Subcutaneous abdominal adipose tissue (tissue), 5 donors: ENCODE results near the gene MINDY4.

Experiments used
- H3K27ac ChIP-seq: one replicate; pipeline ENCODE4 v1.7.0; 2013; ENCODE audit warnings: low read depth, mild to moderate bottlenecking, inconsistent platforms, low read length, moderate library complexity
- H3K27me3 ChIP-seq, 5 donors: one replicate each; pipeline ENCODE4 v1.7.0; 2013; ENCODE audit warnings: low read length in 5 of 5, inconsistent platforms in 1 of 5; ENCODE audit not compliant: control insufficient read depth in 5 of 5, insufficient read depth in 4 of 5
- H3K36me3 ChIP-seq, 5 donors: one replicate each; pipeline ENCODE4 v1.7.0; 2013; ENCODE audit warnings: low read length in 5 of 5; ENCODE audit not compliant: control insufficient read depth in 5 of 5, insufficient read depth in 5 of 5
- H3K4me1 ChIP-seq, 5 donors: one replicate each; pipeline ENCODE4 v1.7.0; 2013; ENCODE audit warnings: low read length in 5 of 5, mild to moderate bottlenecking in 3 of 5, moderate library complexity in 1 of 5; ENCODE audit not compliant: control insufficient read depth in 5 of 5, insufficient read depth in 5 of 5
- H3K4me3 ChIP-seq, 5 donors: one replicate each; pipeline ENCODE4 v1.7.0; 2013; ENCODE audit warnings: low read length in 5 of 5, low read depth in 1 of 5
- H3K9ac ChIP-seq, 5 donors: one replicate each; pipeline ENCODE4 v1.7.0; 2013; ENCODE audit warnings: low read length in 5 of 5, mild to moderate bottlenecking in 4 of 5, moderate library complexity in 3 of 5
- H3K9me3 ChIP-seq, 5 donors: one replicate each; pipeline ENCODE4 v1.7.0; 2013; ENCODE audit warnings: low read length in 5 of 5; ENCODE audit not compliant: control insufficient read depth in 5 of 5
- donor health status: healthy.
- donor health status: healthy.
- donor health status: healthy.
- donor health status: healthy.
- donor health status: healthy.

The MINDY4 gene

DNA sequence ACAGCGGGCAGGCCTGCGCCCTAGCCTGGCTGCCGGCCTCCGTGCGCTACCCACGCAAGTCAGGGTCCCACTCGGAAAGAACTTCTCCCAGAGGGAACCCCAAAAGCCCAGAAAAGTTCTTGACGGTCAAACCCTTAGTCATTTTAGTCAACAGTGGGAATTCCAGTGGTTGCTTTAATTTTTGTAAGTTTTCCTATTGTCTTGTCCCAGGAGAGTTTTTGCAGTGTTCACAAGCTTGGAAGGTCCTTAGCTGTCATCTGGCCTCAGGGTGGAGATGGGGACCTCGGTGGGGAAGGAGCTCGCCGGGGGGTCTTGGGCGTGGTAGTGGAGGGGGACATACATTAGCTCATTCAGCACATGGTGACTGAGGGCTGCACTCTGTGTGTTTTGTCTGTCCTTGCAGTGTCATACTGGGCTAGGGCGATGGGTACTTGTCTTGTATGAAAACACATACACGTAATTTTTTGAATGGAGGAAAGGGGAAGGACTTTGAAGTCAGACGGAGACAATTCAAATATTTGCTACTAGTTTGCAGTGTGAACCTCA, 736 bp downstream of the MINDY4 start:
- no peaks in the 10 kb centered on the region for H3K27me3 ChIP-seq
- no peaks in the 10 kb centered on the region for H3K9me3 ChIP-seq
- peak overlapping the region; percentile 55 for H3K27ac ChIP-seq
- peaks cover 0 to 26% (median 14%) of the 10 kb centered on the region in 5 donors for H3K4me1 ChIP-seq
- no peaks in the 10 kb centered on the region for H3K36me3 ChIP-seq
- H3K4me3 ChIP-seq: peak overlapping the region; percentile 77 to 85 (median 84)
- peak overlapping the region; percentile 33 to 86 (median 81) for H3K9ac ChIP-seq

DNA sequence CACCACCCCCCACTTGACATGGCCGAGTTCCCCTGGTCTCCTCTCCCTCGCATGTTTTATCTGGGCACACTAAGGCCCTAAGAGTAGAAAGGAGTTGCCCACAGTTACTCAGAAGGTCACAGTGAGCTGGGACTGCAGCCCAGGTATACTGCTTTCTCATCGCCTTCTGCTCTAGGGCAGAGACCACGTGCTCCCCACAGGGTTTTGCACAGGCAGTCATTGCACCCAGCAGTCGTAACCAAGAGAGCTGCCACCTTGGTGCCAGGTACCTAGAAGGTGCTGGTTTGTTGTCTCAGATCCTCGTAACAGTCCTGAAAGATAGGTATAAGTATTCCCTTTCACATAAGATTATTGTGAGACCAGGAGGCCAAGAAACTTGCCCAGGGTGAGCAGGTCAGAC, 1.8 kb downstream of the MINDY4 start:
- Histone ChIP-seq H3K27me3 (no peaks in the 10 kb centered on the region), H3K4me1 (peaks cover 0 to 22% (median 10%) of the 10 kb centered on the region in 5 donors), H3K9ac (no peak overlapping the region), H3K9me3 (no peaks in the 10 kb centered on the region), H3K36me3 (no peaks in the 10 kb centered on the region), H3K27ac (no peak overlapping the region), H3K4me3 (no peak overlapping the region)

DNA sequence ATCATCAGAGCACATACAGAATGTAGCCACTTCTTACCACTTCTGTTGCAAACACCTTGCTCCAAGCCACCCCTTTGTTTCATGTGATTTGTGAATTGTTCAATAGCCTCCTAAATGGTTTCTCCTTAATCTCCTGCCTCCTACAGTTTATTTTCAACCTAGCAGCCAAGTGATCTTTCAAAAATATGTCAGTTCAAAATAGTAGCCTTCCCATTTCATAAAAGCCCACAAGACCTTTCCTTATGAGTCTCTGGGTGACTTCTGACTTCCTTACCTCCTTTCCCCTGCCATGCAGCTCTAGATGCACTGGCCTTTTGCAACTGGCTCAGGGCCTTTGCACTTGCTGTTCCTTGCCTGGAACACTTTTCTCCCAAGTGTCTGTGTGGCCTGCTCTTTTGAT, 4.8 kb downstream of the MINDY4 start:
- Histone ChIP-seq H3K36me3 (peaks cover 0 to 12% (median 5%) of the 10 kb centered on the region in 5 donors), H3K4me1 (peaks cover 0 to 22% (median 13%) of the 10 kb centered on the region in 5 donors), H3K4me3 (no peak overlapping the region), H3K27me3 (no peaks in the 10 kb centered on the region), H3K9me3 (no peaks in the 10 kb centered on the region), H3K9ac (no peak overlapping the region), H3K27ac (no peak overlapping the region)

DNA sequence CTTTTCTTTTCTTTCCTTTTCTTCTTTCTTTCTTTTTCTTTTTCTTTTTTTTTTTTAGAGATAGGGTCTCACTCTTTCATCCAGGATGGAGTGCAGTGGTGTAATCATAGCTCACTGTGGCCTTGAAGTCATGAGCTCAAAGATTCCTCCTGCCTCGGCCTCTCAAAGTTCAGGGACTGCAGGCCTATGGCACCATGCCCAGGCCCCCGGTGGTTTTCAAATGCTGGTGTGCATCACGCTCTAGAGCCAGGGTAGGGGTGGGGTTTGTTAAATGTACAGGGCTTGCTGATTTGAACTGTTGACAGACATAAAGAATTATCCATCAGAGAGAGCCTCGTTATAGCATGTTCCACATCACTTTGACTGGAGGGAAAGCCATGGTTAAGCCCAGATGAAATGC, 5.8 kb downstream of the MINDY4 start:
- Histone ChIP-seq H3K27me3 (no peaks in the 10 kb centered on the region), H3K4me1 (peaks cover 0 to 16% (median 11%) of the 10 kb centered on the region in 5 donors), H3K27ac (no peak overlapping the region), H3K36me3 (peaks cover 2 to 13% (median 6%) of the 10 kb centered on the region in 5 donors), H3K4me3 (no peak overlapping the region), H3K9ac (no peak overlapping the region), H3K9me3 (no peaks in the 10 kb centered on the region)

DNA sequence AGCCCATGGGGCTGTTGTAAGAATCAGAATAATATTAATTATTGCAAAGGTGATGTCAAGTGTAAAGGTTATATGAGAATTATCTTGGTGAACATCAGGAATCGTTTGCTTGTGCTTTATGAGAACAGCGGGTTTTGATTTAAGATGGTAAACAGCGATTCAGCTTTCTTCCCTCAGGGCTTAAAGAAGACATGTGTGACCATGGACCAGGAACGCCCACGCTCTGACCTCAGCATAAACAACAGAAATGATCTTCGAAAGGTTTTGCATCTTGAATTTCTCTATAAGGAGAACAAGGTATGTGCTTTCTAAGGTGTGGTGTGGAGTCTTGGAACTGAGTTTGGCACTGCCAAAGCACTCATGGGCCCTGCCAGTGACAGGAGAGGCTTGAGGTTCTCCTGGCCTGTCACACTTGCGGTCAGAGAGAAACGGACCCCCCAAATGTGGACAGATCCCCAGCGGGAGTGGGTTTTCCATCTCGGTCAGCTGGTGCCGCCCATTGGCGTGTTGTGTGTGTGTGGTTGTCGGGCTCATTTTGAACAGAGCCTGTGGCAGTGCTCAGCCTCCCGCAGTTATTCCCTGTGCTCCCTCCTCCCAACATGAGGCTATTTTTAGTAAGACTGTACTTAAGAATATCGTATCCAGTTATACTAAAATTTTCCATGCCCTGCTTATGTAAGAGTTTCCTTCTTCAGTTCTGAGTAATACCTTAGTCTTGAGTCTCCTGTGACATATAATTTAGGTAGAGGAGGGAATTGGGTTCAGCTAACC, 7.2 kb downstream of the MINDY4 start:
- Histone ChIP-seq H3K4me3 (no peak overlapping the region), H3K36me3 (peaks cover 12 to 26% (median 17%) of the 10 kb centered on the region in 5 donors), H3K9ac (no peak overlapping the region), H3K27ac (no peak overlapping the region), H3K27me3 (no peaks in the 10 kb centered on the region), H3K9me3 (no peaks in the 10 kb centered on the region), H3K4me1 (peaks cover 0 to 7% (median 5%) of the 10 kb centered on the region in 5 donors)

DNA sequence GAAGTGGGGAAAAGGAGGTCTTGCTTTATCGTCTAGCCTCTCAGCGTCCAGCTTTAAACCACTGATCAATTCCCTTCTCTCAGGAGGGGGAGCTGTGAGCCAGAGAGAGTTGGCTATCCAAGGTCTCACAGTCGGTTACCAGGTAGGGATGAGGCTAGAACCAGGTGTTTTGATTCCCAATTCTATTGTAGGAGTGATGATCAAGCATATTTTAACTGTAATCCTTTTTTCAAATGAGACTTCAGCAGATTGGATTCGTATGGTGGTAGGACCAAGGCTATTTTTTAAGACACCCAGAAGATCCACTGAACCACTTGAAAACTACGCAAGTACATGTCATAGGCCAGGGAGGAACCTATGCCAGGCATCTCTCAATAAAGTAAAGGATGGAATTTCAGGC, 8.4 kb downstream of the MINDY4 start:
- Histone ChIP-seq H3K4me3 (no peak overlapping the region), H3K9ac (no peak overlapping the region), H3K27me3 (no peaks in the 10 kb centered on the region), H3K36me3 (peaks cover 15 to 33% (median 23%) of the 10 kb centered on the region in 5 donors), H3K9me3 (no peaks in the 10 kb centered on the region), H3K4me1 (peaks cover 0 to 7% (median 4%) of the 10 kb centered on the region in 5 donors), H3K27ac (no peak overlapping the region)

DNA sequence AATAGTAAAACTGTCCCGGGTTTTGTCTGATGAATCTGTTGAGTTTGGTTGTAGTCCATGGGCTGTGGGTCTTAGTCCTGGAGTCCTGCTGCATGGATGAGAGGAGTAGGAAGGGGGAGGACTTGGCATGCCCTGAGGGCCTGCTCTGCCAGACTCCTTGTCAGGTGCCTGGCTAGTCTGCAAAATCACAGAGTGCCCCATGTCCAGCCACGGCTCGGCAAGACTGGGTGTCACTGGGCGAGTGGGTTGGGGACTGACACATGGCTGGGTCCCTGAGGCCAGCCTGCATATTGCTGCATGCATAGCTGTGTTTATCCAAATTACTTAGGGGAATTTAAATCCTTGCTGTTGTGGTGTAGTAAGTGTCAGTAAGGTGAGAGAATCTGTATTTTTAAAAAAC, 9.7 kb downstream of the MINDY4 start:
- no peak overlapping the region for H3K27ac ChIP-seq
- no peaks in the 10 kb centered on the region for H3K27me3 ChIP-seq
- H3K9ac ChIP-seq: no peak overlapping the region
- H3K36me3 ChIP-seq: peaks cover 15 to 44% (median 35%) of the 10 kb centered on the region in 5 donors
- no peak overlapping the region for H3K4me3 ChIP-seq
- peaks cover 0 to 7% (median 4%) of the 10 kb centered on the region in 5 donors for H3K4me1 ChIP-seq
- H3K9me3 ChIP-seq: no peaks in the 10 kb centered on the region

DNA sequence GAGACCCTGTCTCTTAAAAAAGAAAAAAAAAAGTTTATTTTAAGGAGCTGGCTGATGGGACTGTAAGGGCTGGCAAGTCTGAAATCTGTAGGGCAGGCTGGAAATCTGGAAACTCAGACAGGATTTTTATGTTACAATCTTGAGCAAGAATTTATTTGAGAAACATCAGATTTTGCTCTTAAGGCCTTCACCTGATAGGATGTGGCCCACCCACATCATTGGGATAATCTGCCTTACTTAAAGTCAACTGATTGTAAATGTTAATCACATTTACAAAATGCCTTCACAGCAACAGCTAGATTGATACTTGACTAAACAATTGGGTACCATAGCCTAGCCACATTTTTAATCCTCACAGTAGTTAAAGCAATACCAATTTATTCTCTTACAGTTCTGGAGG, 11.5 kb downstream of the MINDY4 start:
- Histone ChIP-seq H3K4me1 (peaks cover 0 to 7% (median 4%) of the 10 kb centered on the region in 5 donors), H3K36me3 (peaks cover 15 to 52% (median 38%) of the 10 kb centered on the region in 5 donors), H3K9me3 (no peaks in the 10 kb centered on the region), H3K9ac (no peak overlapping the region), H3K4me3 (no peak overlapping the region), H3K27ac (no peak overlapping the region), H3K27me3 (no peaks in the 10 kb centered on the region)

DNA sequence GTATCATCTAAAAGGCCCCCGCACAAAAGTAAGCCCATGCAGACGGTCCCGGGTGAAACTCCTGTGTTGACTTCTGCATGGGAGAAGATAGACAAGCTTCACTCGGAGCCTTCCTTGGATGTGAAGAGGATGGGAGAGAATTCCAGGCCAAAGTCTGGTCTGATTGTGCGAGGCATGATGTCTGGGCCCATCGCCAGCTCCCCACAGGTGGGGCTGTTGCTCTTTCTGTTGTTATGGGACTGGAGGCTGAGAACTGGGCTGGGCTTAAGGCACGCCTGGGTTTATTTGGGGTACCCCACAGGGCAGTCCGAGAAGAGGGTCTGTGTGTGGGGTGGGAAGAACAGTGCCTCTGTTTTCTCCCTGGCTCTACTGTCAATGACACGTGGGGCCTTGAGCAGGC, 14.6 kb downstream of the MINDY4 start:
- Histone ChIP-seq H3K9ac (no peak overlapping the region), H3K4me1 (no peaks in the 10 kb centered on the region), H3K4me3 (no peak overlapping the region), H3K27ac (no peak overlapping the region), H3K9me3 (no peaks in the 10 kb centered on the region), H3K27me3 (no peaks in the 10 kb centered on the region), H3K36me3 (peaks cover 15 to 41% (median 37%) of the 10 kb centered on the region in 5 donors)

DNA sequence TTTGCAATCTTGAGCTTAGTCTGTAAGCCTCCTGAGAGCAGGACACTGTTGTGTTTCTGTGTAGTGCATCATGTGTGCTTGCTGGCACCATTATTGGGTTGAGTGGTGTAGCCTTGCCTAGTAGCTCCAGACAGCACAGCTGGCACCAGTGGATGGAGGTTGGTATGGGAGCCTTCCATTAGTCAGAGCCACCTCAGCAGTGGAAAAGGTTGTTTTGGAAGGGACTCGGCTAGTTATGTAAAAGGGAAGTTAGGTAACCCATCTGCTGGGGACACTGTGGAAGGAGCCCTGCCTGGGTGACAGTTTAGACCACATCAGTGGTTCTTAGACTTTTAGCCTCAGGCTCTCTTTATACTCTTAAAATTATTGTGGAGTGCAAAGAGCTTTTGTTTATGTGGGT, 16.3 kb downstream of the MINDY4 start:
- peaks cover 11 to 44% (median 33%) of the 10 kb centered on the region in 5 donors for H3K36me3 ChIP-seq
- H3K9me3 ChIP-seq: no peaks in the 10 kb centered on the region
- no peaks in the 10 kb centered on the region for H3K4me1 ChIP-seq
- no peak overlapping the region for H3K4me3 ChIP-seq
- no peaks in the 10 kb centered on the region for H3K27me3 ChIP-seq
- H3K9ac ChIP-seq: no peak overlapping the region
- no peak overlapping the region for H3K27ac ChIP-seq
